GF-D8 (cell line): ENCODE data around the gene LHPP.

Source experiments
- DNase-seq: peaks from one replicate; lab custom pipeline; 2025; lab: John Stamatoyannopoulos, UW

LHPP gene

DNA sequence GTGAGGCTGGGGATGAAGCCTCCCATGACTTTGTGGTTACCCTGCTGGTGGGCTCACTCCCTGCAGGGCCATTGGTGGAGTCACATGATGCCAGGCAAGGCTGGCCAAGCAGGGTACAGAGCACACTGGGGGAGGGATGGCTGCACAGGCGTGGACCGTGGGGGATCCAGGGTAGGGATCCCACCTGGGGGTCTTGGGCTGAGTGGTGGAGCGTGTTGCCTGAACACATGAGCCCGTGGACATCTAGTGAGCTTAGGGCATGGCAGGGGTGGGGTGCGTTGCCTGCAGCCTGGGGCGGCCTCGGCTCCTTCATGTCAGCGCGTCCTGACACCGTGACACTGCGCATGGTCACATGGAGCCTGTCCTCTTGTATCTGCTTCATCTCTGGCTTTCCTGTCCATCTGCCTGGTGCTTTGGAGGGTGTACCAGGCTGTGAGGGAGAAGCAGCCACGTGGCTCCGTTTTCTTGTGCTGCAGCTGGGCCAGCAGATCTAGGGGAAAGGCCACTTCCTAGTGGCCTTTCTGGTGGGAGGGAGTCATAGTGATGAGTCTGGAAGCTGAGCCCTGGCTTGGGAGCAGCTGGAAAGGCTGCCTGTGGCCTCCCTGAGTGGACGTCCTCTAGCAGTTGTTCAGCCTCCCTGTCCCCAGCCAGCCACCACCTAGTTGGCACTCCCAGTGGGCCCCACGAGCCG is 96.2 kb downstream of the LHPP start:
- DNase-seq, result no peak

DNA sequence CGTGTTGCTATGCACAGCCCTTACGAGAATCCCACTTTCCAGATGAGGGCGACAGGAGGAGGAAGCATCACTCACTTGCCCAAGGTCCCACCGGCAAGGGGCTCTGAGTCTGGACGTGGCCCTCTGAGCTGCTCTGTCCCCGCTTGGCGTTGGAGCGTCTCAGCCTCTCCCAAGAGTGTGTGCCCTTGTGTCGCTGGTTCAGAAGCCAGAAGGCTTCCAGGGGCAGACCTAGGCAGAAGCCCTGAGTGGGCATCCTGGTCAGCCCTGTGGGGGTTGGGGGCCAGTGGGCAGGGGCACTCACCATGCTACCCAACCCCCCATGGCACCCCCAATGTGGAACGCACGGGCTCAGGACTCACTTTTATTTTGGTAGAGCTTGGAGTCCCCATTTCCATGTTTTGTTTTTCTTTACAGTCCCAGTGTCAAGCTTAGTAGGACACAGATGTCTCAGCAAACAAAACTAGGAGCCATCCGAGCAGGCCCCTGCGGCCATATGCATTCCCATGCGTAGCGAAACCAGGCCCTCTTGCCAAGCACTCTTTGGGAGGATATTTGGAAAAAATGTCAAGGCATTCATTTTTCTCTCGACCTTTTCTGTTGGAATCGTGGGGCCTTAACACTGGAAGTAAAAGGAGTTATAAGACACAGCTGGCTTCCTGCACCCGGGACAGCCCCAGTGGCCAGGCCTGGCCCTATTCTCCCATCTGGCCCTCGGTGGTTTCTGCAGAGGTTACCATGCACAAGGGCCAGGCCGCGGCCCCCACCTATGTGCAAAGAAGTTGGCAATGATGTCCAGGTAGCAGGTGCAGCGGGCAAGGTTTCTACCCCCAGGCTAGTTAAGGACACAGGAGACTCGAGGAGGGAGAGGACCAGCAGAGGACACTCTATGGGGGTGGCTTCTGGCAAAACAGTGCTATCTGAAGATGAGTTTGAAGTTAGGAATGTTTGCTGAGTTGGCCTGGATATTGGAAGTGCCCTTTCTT is 97.0 kb downstream of the LHPP start:
- no peak for DNase-seq

DNA sequence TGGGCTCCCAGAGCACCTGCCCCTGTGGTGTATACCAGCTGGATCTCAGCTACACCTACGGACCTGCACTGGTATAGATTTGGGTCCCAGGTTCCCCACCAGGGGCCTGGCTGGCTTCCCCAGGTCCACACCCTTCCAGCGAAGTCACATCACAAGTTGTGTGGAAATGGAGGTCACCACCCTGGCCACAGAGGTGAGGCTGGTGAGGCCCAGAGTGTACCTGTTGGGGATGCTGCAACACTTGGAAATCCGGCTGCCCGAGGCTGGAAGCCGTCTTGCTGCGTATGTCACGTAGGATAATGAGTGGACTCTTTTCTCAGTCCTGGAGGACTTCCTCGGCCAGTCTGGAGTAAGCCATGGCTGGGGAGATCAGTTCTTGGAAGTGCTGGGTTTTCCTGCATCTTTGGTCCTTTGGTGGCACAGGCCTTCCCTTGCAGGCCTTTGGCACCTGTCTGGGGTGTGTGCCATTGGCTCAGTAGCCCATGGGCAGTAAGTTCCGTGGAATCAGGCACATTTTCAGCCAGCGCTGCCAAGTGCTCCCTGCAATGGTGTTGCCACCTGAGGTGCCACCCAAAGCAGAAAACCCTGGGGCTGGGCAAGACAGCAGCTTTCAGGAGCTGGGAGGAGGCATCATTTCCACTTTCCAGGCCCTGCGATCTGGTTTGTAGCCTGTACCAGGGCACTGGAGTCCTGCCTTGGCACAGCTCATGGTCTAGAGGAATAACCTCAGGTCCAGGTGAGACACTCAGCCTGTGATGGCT is 97.9 kb downstream of the LHPP start:
- DNase-seq, result no peak

DNA sequence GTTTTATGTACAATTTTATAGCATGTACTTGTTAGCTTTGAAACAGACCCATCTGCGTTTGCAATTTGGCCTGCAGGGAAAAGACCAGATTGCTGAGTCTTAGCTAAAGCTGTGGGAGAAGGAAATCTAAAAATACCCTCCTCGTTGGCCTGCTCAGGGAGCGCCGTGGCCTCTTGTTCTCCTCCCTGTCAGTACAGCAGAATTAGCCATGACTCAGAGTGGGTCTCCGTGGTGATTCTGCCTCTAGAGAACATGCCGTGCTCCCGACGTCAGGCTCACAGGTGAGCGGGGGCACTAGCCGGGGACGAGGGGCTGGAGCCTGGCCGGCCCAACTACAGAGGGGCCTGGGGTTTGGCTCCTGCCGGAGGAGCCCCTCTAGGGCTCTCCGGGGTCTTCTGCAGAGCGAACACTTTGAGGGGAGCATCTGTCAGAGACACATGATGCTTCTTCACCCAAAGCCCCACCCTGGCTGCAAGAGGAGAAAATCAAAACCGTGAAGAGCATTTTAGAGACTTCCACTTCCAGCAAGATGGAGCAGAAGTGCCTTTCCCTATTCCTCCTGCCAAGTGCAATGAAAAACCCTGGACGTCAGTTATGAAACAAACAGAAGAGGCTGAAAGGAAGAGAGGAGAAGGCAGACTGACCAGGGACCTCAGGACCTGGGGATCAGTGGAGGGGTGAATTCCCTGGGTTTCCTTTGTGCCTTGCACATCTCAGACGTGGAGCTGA is 98.9 kb downstream of the LHPP start:
- DNase-seq, result no peak

DNA sequence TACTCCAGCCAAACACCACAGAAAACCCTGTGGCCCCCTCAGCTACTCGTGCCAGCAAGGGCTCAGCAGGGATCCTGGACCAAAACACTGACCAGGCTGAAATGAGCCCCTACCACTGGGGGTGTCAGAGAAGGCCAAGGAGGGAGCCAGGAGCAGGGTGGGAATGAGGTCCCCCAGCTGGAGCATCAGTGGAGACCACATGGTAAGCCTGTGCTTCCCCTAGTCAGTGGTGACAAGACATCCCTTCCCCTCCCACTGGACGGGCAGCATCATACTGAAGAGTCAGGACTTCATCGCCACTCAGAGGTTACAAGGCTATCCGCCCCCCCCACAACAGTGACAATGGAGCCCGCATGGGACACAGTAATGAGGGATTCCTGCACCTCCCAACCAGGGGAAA is 99.6 kb downstream of the LHPP start:
- no peak for DNase-seq

DNA sequence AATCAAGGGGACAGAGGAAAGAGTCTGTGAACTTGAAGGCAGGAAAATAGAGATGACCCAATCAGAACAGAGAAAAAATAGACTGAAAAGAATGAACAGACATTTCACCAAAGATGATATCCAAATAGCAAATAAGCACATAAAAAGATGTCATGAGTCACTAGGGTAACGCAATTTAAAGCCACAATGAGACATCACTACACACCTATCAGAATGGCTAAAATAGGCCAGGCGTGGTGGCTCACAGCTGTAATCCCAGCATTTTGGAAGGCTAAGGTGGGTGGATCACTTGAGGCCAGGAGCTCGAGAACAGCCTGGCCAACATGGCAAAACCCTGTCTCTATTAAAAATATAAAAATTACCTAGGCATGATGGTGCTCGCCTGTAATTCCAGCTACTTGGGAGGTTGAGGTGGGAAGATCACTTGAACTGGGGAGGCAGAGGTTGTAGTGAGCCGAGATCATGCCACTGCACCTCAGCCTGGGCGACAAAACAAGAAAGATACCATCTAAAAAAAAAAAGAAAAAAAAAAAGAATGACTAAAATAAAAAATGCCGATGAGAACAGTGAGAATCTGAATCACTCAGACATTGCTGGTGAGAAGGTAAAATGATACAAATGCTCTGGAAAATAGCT is 100.9 kb downstream of the LHPP start:
- no peak for DNase-seq

DNA sequence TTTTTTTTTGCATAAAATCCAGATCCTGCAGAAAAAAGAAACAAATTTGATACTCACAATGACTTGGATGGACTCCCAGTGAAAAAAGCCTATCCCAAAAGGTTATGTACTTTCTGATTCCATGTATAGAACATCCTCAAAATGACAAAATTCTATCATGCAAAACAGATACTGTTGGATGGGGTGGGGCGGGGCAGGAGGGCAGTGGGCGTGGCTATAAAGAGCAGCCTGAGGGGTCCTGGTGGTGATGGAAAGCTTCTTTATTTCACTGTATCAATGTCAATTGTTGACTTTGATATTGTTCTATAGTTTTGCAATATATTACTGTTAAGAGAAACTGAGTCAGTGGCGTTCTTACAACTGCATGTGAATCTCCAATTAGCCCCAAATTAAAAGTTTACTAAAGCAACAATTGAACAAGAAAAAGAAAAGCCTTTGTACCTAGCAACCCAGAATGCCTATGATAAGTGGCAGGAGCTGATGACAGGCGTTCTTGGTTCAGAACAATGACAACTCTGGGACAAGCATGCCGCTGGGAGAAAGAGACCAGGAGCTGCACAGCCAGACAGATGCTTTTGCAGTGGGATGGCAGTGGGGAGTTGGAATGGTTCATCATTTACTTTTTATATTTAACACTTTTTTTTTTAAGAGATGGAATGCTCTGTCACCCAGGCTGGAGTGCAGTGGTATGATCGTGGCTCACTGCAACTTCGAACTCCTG is 101.9 kb downstream of the LHPP start:
- DNase-seq, result no peak

DNA sequence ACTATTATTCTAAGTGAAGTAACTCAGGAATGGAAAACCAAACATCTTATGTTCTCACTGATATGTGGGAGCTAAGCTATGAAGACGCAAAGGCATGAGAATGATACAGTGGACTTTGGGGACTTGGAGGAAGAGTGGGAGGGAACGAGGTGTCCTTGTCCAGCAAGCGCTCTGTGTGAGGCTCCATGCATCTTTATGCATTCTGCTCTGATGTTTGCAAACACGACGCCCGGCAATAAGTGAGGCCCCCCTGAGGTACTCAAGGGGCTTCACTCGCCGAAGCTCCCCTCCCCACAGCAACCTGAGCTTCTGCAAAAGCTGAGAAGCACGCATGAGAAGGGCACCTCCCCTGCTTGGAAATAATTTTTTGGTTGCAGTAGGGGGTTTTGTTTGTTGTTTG is 103.3 kb downstream of the LHPP start:
- no peak for DNase-seq

DNA sequence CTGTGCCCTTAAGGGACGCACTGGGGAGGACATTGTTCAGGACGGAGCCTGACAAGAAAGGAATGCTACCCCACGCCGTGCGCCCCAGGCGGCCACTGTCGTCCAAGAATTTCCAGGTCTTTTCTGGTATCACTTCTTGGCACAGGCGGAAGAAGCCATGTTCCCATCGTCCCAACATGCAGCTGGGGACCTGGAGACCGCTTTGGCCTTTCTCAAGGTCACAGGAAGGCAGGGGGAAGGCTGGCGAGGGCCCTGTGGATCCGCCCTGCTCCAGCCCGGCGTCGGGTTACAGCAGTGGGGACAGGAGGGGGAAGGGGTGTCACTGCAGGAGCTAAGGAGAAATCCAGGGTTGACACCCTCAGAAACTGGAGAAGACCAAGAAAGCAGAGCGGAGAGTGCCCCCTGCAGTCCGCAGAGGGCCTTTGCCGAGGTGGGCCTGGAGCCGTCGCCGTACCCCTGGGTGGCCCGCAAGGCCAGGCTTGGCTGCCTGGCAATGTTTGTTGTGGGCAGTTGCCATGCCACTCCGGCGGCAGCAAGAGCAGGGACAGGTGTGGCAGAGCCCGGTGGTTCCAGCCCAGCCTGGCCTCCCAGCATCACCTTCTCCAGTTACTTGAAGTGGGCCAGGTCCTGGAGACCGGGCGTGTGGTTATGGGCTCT is 104.1 kb downstream of the LHPP start:
- DNase-seq, result no peak

DNA sequence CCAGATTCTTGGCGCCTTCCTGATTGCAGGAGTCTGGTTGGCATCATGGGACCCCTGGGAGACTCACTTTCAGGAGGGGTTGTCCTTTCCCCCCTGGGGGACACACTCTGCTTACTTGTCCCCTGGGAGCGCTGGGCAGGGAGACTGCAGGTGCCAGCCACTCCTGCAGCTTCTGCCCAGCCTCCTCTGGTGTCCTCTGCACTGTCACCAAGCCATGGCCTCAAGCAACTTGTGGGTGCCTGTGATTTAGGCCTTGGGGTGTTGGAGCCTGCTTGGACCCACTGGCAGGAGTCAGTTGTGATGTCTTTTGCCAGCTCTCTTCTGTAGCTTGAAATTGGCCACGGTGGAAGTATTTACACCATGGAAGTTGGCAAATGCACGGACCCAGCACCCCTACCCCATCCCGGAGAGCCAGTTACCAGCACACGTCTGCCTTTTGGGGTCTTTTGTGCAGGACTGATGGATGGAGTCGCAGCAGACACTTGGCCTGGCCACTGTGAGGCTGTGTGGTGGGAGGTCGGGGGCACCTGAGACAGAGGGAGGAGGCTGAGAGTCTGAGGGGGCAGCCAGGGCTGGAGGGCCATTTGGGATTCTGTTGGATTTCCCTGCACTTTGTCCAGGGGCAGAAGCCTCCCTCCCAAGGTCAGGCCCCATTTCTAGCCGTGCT is 104.7 kb downstream of the LHPP start:
- DNase-seq, result no peak

DNA sequence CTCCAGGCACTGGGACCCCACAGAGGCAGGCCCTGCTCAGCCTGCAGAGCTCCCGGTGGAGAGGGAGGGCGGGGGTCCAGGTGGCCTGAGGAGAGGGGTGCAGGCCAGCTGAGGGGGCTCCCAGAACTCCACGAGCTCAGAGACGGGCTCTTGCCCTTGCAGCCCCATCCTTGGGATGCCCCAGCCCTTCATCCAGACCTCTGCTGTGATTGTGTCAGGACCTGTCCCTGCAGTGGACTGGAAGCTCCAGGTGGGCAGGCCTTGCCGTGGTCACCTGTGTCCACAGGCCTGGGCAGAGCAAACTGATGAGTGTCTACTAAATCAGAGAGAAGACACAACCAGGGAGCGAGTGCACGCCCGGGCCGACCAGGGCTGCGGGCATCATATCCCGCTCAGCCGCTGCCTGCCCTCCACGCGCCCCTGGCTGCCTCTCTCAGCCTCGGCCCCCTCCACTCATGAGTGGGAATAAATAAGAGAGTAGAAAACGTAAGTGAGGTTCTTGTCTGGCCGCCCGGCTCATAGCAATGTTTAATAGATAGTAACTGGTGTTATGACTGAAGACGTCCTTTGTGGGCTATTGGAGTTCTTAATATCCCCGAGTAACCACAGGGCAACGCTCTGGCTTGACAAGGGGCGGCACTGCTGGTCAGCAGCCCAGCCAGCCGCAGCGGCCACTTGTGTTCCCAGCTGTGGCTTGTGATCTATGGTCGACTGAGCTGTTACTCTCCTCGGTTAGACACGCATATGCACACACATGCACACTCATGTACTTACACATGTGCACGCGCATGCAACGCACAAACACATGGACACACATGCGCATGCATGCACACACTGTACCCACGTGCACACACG is 105.6 kb downstream of the LHPP start:
- DNase-seq, result no peak

DNA sequence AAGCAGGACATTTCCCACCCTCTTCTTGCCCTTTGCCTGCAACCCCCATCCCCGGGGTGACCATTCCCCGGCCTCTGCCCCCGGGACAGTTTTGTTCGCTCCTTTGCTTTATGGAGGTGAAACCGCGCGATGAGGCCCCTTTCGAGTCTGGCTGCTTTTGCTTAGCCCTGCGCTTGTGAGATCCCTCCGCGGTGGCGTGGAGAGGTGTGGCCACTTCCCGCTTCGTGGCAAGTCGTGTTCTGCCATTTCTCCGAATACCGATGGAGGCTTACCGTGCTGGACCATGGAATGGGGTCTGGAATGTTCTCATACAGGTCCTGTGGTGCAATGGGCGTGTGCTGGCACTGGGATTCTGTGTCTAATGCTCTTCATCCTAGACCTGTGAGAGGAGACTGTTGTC is 106.7 kb downstream of the LHPP start:
- no peak for DNase-seq

DNA sequence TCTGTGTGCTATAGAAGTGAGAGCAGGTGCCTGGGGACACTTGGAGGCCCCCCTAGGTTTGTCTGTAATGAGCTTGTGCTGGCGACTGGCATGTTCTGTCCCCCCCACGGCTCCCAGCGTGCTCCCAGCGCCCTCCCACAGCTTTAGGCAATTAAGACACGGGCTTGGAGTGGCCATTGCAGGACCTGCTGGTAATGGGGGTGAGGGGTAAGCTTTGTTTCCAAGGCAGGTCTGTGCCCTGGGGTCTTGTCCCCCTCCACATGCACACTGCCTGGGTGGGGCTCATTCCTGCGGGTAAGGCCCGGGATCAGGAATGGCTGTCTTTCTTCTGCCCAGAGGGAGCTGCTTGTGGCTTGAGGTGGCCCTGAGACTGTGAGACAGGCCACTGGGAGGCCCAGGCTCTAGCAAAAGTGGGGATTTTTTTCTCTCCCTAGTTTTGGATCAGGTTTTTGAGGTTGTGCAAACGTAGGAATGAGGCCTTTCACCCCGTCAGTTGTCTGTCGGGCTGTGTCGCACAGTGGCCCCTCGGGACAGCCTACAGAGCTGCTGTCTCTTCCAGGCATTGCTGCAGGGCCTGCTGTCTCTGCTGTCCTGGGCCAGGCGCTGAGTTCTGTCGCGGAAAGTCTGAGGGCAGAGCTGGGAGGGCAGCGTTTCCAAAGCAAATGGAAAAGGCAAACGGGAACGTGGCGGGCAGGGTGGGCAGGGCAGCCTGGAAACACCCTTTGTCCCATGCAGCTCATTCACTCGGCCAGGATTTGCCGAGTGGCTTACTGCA is 107.4 kb downstream of the LHPP start:
- DNase-seq, result no peak

DNA sequence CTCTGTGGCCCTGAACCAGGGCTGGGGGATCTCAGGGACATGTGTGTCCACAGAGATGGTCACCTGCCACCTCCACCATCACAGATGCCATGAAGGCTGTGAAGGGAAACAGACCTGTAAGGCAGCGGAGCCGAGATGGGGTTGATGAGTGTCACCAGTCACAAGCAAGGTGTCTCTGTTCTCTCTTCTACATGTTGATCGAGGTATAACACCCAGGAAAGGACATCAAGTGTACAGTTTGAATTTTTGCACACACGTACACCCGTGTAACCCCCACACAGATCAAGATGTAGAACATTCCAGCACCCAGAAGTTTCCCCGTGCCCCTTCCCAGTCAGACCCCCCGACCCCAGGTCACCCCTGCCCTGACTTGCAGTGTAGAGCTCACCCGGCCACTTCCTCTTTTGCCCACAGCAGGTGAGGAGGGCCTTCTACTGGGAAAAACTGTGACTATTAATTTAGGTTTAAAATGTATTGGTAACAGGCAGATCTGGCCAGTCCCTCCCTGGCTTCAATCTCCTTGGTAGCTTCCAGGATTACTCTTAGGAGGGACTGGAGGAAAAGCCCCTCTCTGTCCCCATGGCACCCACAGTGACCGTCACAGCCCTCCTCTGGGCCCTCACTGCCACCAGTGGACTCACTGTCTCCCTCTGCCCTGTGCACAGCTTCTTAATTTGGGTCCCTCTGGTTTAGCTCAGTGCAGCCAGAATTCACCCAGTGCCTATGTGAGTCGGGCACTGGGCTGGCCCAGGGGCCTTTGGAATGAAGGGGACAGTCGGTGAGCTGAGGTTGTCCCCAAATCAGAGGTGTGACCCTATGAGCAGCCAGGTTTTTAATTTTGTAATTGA is 108.2 kb downstream of the LHPP start:
- DNase-seq, result no peak

DNA sequence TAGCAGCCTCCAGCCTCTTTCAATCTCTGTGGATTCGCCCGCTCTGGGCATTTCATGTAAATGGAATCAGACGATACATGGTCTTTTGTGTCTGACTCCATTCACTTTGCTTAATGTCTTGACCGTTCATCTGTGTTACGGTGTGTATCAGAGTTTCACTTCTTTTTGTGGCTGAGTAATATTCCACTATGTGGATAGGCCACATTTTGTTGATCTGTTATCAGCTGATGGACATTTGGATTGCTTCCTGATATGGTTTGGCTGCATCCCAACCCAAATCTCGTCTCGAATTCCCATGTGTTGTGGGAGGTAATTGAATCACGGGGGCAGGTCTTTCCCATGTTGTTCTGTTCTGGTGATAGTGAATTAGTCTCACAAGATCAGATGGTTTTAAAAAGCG is 109.0 kb downstream of the LHPP start:
- no peak for DNase-seq

DNA sequence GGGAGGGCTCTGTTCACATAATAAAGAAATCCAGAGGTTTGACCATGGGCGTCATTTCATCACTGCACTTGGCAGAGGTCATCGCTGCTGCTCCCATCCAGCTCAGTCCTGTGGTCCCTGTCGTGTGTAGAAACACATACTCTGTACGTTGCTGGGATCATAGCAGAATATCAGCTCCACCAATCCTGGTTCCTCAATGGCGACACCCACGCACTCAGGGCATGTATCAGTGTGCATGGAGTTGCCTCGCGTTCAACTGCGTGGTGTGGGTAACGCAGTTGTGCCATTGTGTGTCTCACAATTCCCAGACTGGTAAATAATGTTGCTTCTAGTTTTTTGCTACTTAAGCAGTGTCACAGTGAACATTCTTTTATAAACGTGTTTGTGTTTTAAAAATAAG is 111.1 kb downstream of the LHPP start:
- no peak for DNase-seq
